GM23338 (cell line): ENCODE results near the gene IGFBP6. TPM values are rescaled to one million over a fixed set of nuclear protein-coding genes. Genes with fewer than 3 reads are reported as not detected.

ENCODE experiments used
- ATAC-seq: fragments of 200-7000 bp; cut with Tn5 transposase; 3 replicates; pipeline ENCODE4 v1.9.1; 2020
- DNase-seq: peaks from one replicate; pipeline ENCODE4 v3.0.0-alpha.2; 2015; ENCODE audit warnings: low spot score
- H2AFZ ChIP-seq: fragments of 200-600 bp; sonication (generic); 2 replicates; pipeline ENCODE4 v1.8.0; 2016; ENCODE audit warnings: antibody characterized with exemption, mild to moderate bottlenecking, moderate library complexity
- H3F3A ChIP-seq: fragments of 200-600 bp; sonication (generic); replicated peaks from 2 replicates; pipeline ENCODE4 v1.8.0; 2017; ENCODE audit warnings: antibody characterized with exemption, mixed run types, low read depth
- H3K27ac ChIP-seq: fragments of 200-600 bp; sonication (generic); 2 replicates; pipeline ENCODE4 v1.6.1; 2016; ENCODE audit warnings: low read depth
- H3K27me3 ChIP-seq: fragments of 200-600 bp; sonication (generic); 2 replicates; pipeline ENCODE4 v1.8.0; 2016; ENCODE audit warnings: mild to moderate bottlenecking, mixed run types, moderate library complexity; ENCODE audit not compliant: insufficient read depth
- H3K36me3 ChIP-seq: fragments of 200-600 bp; sonication (generic); 2 replicates; pipeline ENCODE4 v1.8.0; 2016; ENCODE audit warnings: mild to moderate bottlenecking; ENCODE audit not compliant: insufficient read depth
- H3K4me1 ChIP-seq: fragments of 200-600 bp; sonication (generic); 2 replicates; pipeline ENCODE4 v1.8.0; 2016; ENCODE audit warnings: mild to moderate bottlenecking, moderate library complexity; ENCODE audit not compliant: insufficient read depth
- H3K4me2 ChIP-seq: fragments of 200-600 bp; sonication (generic); 2 replicates; pipeline ENCODE4 v1.7.1; 2017; ENCODE audit warnings: mixed run types
- H3K4me3 ChIP-seq: fragments of 200-600 bp; sonication (generic); 2 replicates; pipeline ENCODE4 v1.6.1; 2016; ENCODE audit warnings: mixed run types
- H3K79me2 ChIP-seq: fragments of 200-600 bp; sonication (generic); replicated peaks from 2 replicates; pipeline ENCODE4 v1.8.0; 2017; ENCODE audit warnings: mild to moderate bottlenecking; ENCODE audit not compliant: insufficient read depth
- H3K9me2 ChIP-seq: fragments of 200-600 bp; sonication (generic); 2 replicates; pipeline ENCODE4 v1.8.0; 2017; ENCODE audit not compliant: insufficient read depth
- H4K20me1 ChIP-seq: fragments of 200-600 bp; sonication (generic); replicated peaks from 2 replicates; pipeline ENCODE4 v1.8.0; 2017; ENCODE audit warnings: mild to moderate bottlenecking; ENCODE audit not compliant: insufficient read depth
- H3K27ac Mint-ChIP-seq: 2 replicates; pipeline ENCODE4 v1.8.0; 2020; ENCODE audit warnings: inconsistent platforms, mild to moderate bottlenecking, moderate library complexity, mixed read lengths
- H3K27me3 Mint-ChIP-seq: 3 replicates; pipeline ENCODE4 v1.8.0; 2022; ENCODE audit warnings: low read depth, mild to moderate bottlenecking, moderate library complexity, mixed read lengths, inconsistent platforms; ENCODE audit not compliant: insufficient read depth, poor library complexity
- H3K36me3 Mint-ChIP-seq: 3 replicates; pipeline ENCODE4 v1.8.0; 2021; ENCODE audit warnings: low read depth, mild to moderate bottlenecking, inconsistent platforms, moderate library complexity, mixed read lengths
- H3K4me1 Mint-ChIP-seq: 3 replicates; pipeline ENCODE4 v1.8.0; 2020; ENCODE audit warnings: mild to moderate bottlenecking, inconsistent platforms, mixed read lengths
- H3K4me3 Mint-ChIP-seq: 3 replicates; pipeline ENCODE4 v1.8.0; 2021; ENCODE audit warnings: moderate library complexity, mild to moderate bottlenecking, inconsistent platforms, mixed read lengths
- H3K9me3 Mint-ChIP-seq: 3 replicates; pipeline ENCODE4 v1.8.0; 2020; ENCODE audit warnings: moderate library complexity, mild to moderate bottlenecking, inconsistent platforms, mixed read lengths
- CTCF ChIP-seq, 2 experiments: fragments of 200-600 bp in 1 of 2; sonication (generic) in 1 of 2; conservative IDR thresholded peaks; 2 replicates each; pipeline versions ENCODE4 v1.5.1 to v1.6.1; 2016 to 2017; ENCODE audit warnings: antibody characterized with exemption in 2 of 2, low read depth in 2 of 2, mild to moderate bottlenecking in 2 of 2, moderate library complexity in 1 of 2
- ETS1 ChIP-seq: IDR thresholded peaks from 2 replicates; pipeline ENCODE4 v1.6.1; 2016; ENCODE audit warnings: antibody characterized with exemption
- EZH2 ChIP-seq: fragments of 200-600 bp; sonication (generic); IDR thresholded peaks from one replicate; pipeline ENCODE4 v1.8.0; 2017; ENCODE audit warnings: antibody characterized with exemption, mild to moderate bottlenecking, low read depth; ENCODE audit not compliant: unreplicated experiment
- NANOG ChIP-seq: IDR thresholded peaks from 2 replicates; pipeline ENCODE4 v1.6.1; 2016; ENCODE audit warnings: antibody characterized with exemption, borderline replicate concordance
- REST ChIP-seq: IDR thresholded peaks from one replicate; pipeline ENCODE4 v1.6.1; 2018; ENCODE audit warnings: antibody characterized with exemption; ENCODE audit not compliant: unreplicated experiment
- STAT1 ChIP-seq: IDR thresholded peaks from one replicate; pipeline ENCODE4 v1.6.1; 2016; ENCODE audit warnings: antibody characterized with exemption; ENCODE audit not compliant: unreplicated experiment
- polyA plus RNA-seq: library from polyadenylated mRNA; unstranded; fragments of >200 nt; fragmentation: Nextera tagmentation; extraction: Ambion mirVana; gene quantifications from 2 replicates; pipeline ENCODE4 v1.2.1, GENCODE V29; 2016
- total RNA-seq: library from RNA; depleted of rRNA; stranded (reverse); fragments of >200 nt; shearing (Covaris generic); gene quantifications from 2 replicates; pipeline ENCODE4 v1.2.3, GENCODE V29; 2014

Gene IGFBP6
- total and polyA plus RNA-seq, 2 experiments from 2014 or later = 14.7 to 16.6 TPM

GRCh38 chr12:53048033-53048779, 49.3 kb upstream of the IGFBP6 start:
- Histone ChIP-seq H3K27me3 (peaks cover 32% of the 10 kb centered on the region), H4K20me1 (peaks cover 13% of the 10 kb centered on the region), H3K36me3 (no peaks in the 10 kb centered on the region; the same call in 1 of the 2 replicates), H3K4me3 (peak overlapping the region; percentile 64), H3K4me1 (peaks cover 73% of the 10 kb centered on the region), H3K79me2 (peaks cover 16% of the 10 kb centered on the region; the same call in 1 of the 2 replicates), H3K9me2 (no peaks in the 10 kb centered on the region), H2AFZ (no peak overlapping the region), H3K27ac (peak overlapping the region; percentile 97), H3F3A (peaks cover 43% of the 10 kb centered on the region), H3K4me2 (peak overlapping the region; percentile 89)
- peaks cover 66% of the 10 kb centered on the region for H3K4me1 Mint-ChIP-seq
- H3K27ac Mint-ChIP-seq = peak overlapping the region; percentile 81
- ATAC-seq = peak; percentile 2
- H3K9me3 Mint-ChIP-seq = peaks cover 5% of the 10 kb centered on the region; the same call in 2 of the 3 replicates
- H3K27me3 Mint-ChIP-seq = peaks cover 51% of the 10 kb centered on the region
- DNase-seq = peak; percentile 47
- TF ChIP-seq NANOG = 0 out of 2 replicates have a peak, but pooled peaks have one; percentile 4
- no peak for TF ChIP-seq STAT1
- TF ChIP-seq CTCF (conservative IDR thresholded peaks at IDR 0.05; ENCODE audit: low read depth in 2 of 2) = peak; percentile 12 to 42; a peak in 2 of 4 replicates
- H3K4me3 Mint-ChIP-seq = peak overlapping the region; percentile 66
- H3K36me3 Mint-ChIP-seq = peaks cover 18% of the 10 kb centered on the region

GRCh38 chr12:53048780-53049401, 48.6 kb upstream of the IGFBP6 start:
- H3K36me3 ChIP-seq = no peaks in the 10 kb centered on the region; the same call in 1 of the 2 replicates
- no peak overlapping the region for H2AFZ ChIP-seq
- peaks cover 40% of the 10 kb centered on the region for H3F3A ChIP-seq
- H3K4me1 ChIP-seq = peaks cover 75% of the 10 kb centered on the region
- peak overlapping the region; percentile 97 for H3K27ac ChIP-seq
- ATAC-seq = peak; percentile 14
- H3K9me2 ChIP-seq = no peaks in the 10 kb centered on the region
- peaks cover 16% of the 10 kb centered on the region for H4K20me1 ChIP-seq
- H3K79me2 ChIP-seq = peaks cover 16% of the 10 kb centered on the region; the same call in 1 of the 2 replicates
- H3K4me1 Mint-ChIP-seq = peaks cover 69% of the 10 kb centered on the region
- H3K4me2 ChIP-seq = peak overlapping the region; percentile 89
- H3K4me3 ChIP-seq = peak overlapping the region; percentile 64
- H3K9me3 Mint-ChIP-seq = peaks cover 5% of the 10 kb centered on the region; the same call in 2 of the 3 replicates
- peaks cover 25% of the 10 kb centered on the region for H3K27me3 ChIP-seq
- H3K27ac Mint-ChIP-seq = peak overlapping the region; percentile 78
- peaks cover 50% of the 10 kb centered on the region for H3K27me3 Mint-ChIP-seq
- H3K4me3 Mint-ChIP-seq = peak overlapping the region; percentile 66
- TF ChIP-seq REST (peak; percentile 71), NANOG (0 out of 2 replicates have a peak, but pooled peaks have one; percentile 2), ETS1 (peak; percentile 19; the same call in 1 of the 2 replicates), EZH2 (no peak)
- H3K36me3 Mint-ChIP-seq = peaks cover 21% of the 10 kb centered on the region
- peak; percentile 88 for DNase-seq
